ENCODE measurements around the gene STRN4. TPM values are rescaled to one million over a fixed set of nuclear protein-coding genes. Genes with fewer than 3 reads are reported as not detected.

Gene STRN4
- total RNA-seq, 4 donors from 2014 or later, result 54.1 to 73.4 (median 67.7) TPM

DNA sequence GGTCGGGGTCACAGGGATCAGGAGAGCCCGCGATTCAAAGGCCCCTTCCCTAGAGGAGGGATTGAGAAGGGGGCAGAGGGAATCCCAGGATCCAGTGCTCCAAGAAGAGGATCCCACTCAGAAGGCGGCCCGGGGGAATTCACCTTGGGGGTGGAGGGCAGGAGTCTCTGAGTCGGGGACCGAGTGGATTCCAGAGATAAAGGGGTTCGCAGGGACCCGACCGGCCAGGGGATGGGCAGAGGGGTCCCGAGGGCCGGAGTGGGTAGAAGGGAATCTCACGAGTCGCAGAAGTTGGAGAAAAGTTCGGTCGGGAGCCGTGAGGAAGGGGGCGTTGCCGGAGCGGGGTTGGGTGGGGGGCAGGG is 29.6 kb downstream of the STRN4 start:
- intact Hi-C loops (cut with DNase I), result no loop called here
- H3K9me3 ChIP-seq, result no peaks in the 10 kb centered on the region
- H3K27ac ChIP-seq, result peak overlapping the region; percentile 77 to 98 (median 96)
- DNase-seq, result no peak
- WGBS, 2 donors, result 0 to 1% methylated on average over 17 to 19 of the region's 20 CpGs
- no peaks in the 10 kb centered on the region for H3K27me3 ChIP-seq
- peak overlapping the region; percentile 59 to 94 (median 81) for H3K4me3 ChIP-seq (replicated peaks in 1 of 3)
- TF ChIP-seq, protein P1, sequence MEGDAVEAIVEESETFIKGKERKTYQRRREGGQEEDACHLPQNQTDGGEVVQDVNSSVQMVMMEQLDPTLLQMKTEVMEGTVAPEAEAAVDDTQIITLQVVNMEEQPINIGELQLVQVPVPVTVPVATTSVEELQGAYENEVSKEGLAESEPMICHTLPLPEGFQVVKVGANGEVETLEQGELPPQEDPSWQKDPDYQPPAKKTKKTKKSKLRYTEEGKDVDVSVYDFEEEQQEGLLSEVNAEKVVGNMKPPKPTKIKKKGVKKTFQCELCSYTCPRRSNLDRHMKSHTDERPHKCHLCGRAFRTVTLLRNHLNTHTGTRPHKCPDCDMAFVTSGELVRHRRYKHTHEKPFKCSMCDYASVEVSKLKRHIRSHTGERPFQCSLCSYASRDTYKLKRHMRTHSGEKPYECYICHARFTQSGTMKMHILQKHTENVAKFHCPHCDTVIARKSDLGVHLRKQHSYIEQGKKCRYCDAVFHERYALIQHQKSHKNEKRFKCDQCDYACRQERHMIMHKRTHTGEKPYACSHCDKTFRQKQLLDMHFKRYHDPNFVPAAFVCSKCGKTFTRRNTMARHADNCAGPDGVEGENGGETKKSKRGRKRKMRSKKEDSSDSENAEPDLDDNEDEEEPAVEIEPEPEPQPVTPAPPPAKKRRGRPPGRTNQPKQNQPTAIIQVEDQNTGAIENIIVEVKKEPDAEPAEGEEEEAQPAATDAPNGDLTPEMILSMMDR (IDR thresholded peaks at IDR 0.05), result no peak
- TF ChIP-seq POLR2A (IDR thresholded peaks at IDR 0.05), result no peak
- peaks cover 23 to 28% of the 10 kb centered on the region in 2 donors for H3K4me1 ChIP-seq
- peaks cover 13 to 14% of the 10 kb centered on the region in 2 donors for H3K36me3 ChIP-seq

DNA sequence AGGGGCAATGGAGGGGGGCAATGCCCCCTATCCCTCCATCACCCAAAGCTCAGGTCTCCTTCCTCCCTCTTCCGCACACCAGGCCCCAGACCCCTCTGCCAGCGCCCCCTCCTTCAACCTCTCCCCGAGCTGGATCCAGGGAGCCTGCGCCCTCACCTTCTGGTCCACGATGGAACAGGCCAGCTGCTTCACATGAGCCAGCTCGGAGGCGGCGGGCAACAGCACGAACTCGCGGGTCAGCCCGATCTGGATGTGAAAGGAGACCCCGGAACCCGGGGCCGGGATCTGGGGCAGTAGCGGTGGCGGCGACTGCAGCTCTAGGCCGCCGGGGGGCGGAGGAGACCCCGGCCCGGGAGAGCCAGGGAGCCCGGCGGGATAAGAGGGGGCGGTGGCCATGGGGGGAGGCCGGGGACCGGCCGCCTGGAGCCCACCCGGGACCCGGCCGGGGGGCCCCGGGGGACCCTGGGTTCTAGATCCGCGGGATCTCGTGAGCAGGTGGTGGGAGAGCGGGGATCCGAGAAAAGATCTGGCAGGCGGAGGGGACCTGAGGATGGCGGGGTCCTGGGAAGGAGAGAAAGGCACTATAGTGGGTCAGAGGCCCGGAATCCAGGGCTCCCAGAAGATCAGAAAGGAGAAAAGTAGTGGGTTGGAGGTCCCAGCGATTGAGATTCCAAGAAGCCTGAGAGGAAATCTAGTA is 30.1 kb downstream of the STRN4 start:
- no peaks in the 10 kb centered on the region for H3K9me3 ChIP-seq
- H3K27me3 ChIP-seq, result no peaks in the 10 kb centered on the region
- H3K4me3 ChIP-seq (replicated peaks in 1 of 3), result peak overlapping the region; percentile 59 to 94 (median 81)
- intact Hi-C loops (cut with DNase I), result no loop called here
- peak overlapping the region; percentile 77 to 98 (median 96) for H3K27ac ChIP-seq
- peaks cover 23 to 28% of the 10 kb centered on the region in 2 donors for H3K4me1 ChIP-seq
- H3K36me3 ChIP-seq, result peaks cover 9 to 11% of the 10 kb centered on the region in 2 donors
- peak; percentile 26 to 32 for DNase-seq
- no peak for TF ChIP-seq POLR2A (IDR thresholded peaks at IDR 0.05)
- TF ChIP-seq, protein P1 (IDR thresholded peaks at IDR 0.05), result no peak
- WGBS, 2 donors, result 2 to 3% methylated on average over 24 to 26 of the region's 42 CpGs

DNA sequence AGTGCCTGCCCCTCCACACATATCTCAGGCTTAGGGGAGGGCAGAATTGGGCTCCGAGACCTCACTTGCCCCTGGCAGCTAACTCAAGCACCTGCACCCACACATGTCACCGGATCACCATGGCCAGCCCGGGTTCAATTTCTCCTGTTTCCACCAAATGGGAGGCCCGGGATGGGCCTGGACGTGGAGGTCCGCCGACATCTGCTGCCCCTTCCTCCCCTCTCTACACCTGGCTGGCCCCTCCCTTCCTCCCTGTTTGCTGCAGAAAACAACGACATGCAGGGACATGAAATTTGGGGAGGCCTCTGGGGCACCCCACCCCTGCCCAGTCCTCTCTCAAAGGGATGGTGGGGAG is 30.7 kb downstream of the STRN4 start:
- intact Hi-C loops (cut with DNase I), result no loop called here
- H3K36me3 ChIP-seq, result peaks cover 9 to 12% of the 10 kb centered on the region in 2 donors
- 24 to 34% methylated on average over 8 of the region's 8 CpGs for WGBS, 2 donors
- no peaks in the 10 kb centered on the region for H3K9me3 ChIP-seq
- no peak for TF ChIP-seq POLR2A (IDR thresholded peaks at IDR 0.05)
- TF ChIP-seq, protein P1 (IDR thresholded peaks at IDR 0.05), result no peak
- H3K4me1 ChIP-seq, result peaks cover 23 to 28% of the 10 kb centered on the region in 2 donors
- no peaks in the 10 kb centered on the region for H3K27me3 ChIP-seq
- DNase-seq, result no peak
- H3K4me3 ChIP-seq (replicated peaks in 1 of 3), result peak overlapping the region; percentile 59 to 94 (median 81)
- H3K27ac ChIP-seq, result peak overlapping the region; percentile 70 to 98 (median 96)

DNA sequence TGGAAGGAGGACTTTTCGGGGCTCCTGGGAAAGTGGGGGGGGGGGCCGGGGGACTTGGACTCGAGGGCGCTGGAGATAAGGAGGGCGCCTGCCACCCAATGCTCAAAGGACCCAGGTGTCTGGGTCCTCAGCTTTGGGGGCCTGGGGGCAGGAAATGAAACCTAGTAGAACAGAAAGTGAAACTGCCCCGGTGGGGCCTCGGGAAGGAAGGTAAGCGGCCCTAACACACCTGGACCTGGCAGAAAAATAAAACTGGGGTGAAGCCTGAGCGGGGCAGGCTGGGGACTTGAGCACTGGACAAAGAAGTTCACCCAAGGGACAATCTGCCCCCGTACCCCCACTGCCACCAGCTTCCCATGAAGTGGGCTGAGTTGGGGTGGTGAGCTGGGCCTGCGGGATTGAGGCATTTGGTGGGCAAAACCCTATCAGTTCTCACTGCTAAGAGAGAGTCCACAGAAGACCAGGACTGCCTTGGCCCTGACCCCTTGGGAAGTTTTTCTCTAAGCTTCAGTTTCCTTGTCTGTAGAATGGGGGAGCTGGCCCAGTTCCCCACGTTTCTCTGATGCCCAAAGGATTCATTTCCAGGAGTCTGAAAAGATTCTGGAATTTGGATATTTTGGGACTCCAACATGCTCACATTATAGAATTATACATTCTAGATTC is 31.7 kb downstream of the STRN4 start:
- peak overlapping the region; percentile 14 to 65 (median 41) for H3K4me3 ChIP-seq (replicated peaks in 1 of 3)
- H3K4me1 ChIP-seq, result peaks cover 23 to 28% of the 10 kb centered on the region in 2 donors
- peak overlapping the region; percentile 70 to 98 (median 96) for H3K27ac ChIP-seq
- 3 to 6% methylated on average over 8 to 10 of the region's 12 CpGs for WGBS, 2 donors
- H3K36me3 ChIP-seq, result peaks cover 5 to 8% of the 10 kb centered on the region in 2 donors
- no peak for DNase-seq
- TF ChIP-seq, protein P1 (IDR thresholded peaks at IDR 0.05), result no peak
- TF ChIP-seq POLR2A (IDR thresholded peaks at IDR 0.05), result no peak
- intact Hi-C loops (cut with DNase I), result loop anchor here (5.0 kb wide), 1 partner anchor 33 kb away; the partner anchor contains the start of genes FKRP and STRN4
- H3K27me3 ChIP-seq, result no peaks in the 10 kb centered on the region
- H3K9me3 ChIP-seq, result no peaks in the 10 kb centered on the region
